HG03342 (cell line): Measurements from ENCODE around the gene TLX3.

Experiments used
- ATAC-seq: cut with Tn5 transposase; IDR thresholded peaks from one replicate; pipeline ENCODE4 v1.9.1; 2021; ENCODE audit warnings: mild to moderate bottlenecking, moderate library complexity; ENCODE audit not compliant: unreplicated experiment

TLX3 gene

DNA sequence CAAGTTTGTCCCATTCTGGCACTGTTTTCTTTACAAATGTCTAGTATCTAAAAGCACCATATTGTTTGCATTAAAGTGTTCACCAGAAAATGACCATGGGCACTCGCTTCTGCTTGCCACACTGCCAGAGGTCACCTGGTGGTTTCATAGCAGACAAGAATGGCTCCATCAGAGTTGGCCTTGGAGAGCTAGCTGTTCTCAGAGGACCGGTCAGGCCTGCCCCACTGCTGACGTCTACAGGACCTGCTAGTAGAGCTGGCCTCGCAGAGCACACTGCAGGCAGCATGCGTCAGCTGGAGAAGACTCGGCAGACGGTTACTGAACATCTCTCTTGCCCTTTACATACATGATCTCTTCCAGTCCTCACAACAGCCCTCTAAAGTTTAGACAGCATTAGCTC lies 8.7 kb upstream of the TLX3 start:
- ATAC-seq = no peak

GRCh38 chr5:171306166-171306565 lies 2.9 kb upstream of the TLX3 start:
- ATAC-seq = no peak

DNA sequence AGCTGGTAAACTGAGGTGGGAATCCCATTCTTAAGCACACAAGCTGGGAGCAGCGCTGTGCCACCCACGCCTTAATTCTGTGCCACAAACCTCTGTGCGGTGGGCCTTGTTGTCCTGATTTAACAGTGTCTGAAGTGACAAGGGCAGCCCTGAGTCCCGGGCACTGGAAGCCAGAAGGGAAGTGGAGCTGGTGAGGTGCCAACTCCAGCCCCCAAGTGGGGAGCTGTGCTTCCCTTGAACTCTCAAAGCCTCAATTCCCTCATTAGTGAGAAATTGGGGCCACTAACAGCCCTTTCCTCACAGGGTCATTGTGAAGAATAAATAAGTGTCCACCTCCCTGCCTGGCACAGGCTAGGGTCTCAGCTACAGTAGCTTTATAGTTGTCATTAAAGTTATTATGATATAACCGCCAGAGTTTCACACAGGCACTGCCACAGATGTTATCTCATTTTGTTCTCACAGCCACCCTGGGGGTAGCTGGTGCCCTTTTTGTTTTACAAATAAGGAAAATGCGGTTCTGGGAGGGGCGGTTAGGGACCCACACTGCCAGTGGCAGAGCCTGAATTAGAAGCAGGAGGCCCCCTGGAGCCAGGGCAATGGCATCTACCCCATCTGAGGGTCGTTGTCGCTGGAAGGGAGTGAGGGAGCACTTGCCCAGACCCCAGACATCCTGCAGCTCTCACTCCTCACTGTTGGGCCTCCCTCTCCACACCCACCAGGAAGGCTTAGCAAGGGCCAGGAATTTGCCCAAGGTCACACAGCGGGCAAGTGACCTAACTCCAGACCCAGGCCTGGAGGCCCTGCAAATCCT lies 2.1 kb upstream of the TLX3 start:
- ATAC-seq = no peak

DNA sequence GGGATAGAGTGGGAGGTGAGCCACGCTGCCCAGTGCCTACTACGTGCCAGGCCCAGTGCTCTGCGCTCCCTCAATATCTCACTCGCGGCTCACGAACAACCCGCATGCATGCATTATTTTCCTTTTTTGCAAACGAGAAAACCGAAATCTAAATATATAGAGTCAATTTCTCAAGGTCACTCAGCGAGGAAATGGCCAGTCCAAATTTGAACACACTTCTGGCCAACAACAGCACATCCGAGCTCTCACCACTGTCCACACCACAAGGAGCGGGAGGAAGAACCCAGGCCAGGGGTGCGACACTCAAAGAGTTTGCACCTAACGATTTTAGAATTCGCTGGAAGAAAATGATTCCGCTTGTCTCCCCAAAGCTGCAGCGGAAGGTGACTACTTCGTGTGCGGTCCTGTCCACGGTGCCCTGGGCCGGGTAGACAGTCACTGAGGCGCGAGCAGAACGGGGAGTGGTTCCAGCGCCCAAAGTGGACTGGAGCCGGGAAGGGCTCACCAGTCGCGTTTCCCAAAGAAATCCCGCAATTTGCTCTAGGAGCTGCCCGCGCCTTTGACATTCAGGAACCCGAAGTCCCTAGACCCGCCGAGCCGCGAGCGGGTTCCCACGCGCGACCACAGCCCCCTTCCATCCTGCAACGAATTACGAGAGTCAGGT lies 1.1 kb upstream of the TLX3 start:
- no peak for ATAC-seq

DNA sequence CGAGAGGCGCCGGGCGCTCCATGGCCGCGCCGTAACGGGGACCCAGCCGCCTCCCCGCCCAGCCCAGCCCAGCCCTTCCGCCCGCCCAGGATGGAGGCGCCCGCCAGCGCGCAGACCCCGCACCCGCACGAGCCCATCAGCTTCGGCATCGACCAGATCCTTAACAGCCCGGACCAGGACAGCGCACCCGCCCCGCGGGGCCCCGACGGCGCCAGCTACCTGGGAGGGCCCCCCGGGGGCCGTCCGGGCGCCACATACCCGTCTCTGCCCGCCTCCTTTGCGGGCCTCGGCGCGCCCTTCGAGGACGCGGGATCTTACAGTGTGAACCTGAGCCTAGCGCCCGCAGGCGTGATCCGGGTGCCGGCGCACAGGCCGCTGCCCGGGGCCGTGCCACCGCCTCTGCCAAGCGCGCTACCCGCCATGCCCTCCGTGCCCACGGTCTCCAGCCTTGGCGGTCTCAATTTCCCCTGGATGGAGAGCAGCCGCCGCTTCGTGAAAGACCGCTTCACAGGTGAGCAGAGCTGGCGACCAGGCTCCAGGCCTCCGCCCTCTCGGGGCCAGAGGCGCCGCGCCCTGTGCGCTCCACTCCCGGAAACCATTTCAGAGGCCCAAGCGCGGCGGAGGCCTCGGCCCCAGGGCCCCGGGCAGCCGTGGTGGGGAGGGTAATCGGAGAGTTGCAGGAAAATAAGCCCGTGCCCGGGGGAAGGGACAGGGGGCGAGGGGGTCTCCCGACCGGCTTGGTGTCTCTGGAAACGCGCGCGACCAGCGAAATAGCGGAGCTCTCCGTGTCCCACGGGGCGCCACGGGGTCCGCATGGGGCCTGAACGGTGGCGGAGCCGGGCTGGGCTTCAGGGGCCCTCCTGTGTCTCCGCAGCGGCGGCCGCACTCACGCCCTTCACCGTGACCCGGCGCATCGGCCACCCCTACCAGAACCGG lies 496 bp downstream of the TLX3 start:
- ATAC-seq = no peak

GRCh38 chr5:171310212-171310818 lies 1.3 kb downstream of the TLX3 start:
- no peak for ATAC-seq

DNA sequence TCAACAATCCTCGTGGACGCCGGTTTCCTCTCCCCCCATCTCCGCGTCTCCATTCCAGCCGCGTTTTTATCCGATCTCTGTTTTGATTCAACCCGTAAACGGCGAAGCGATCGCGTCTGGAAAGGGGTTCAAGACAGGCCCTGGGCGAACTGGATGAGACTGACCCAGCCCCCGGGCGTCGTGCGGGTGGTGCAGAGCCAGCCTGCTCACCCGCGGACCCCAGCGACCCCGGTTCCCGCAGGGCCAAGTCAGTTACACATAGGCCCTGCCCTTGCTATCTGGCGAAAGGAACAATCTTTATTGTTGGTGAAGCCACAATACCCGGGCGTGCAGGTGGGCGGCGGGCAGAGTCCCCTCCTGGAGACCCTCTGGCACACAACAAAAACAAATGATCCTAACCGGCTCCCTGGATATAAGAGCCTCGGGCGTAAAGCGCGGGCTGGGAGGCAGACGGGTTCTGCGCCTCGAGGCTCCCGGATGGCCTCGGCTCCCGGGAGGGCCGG lies 1.8 kb downstream of the TLX3 start:
- no peak for ATAC-seq

DNA sequence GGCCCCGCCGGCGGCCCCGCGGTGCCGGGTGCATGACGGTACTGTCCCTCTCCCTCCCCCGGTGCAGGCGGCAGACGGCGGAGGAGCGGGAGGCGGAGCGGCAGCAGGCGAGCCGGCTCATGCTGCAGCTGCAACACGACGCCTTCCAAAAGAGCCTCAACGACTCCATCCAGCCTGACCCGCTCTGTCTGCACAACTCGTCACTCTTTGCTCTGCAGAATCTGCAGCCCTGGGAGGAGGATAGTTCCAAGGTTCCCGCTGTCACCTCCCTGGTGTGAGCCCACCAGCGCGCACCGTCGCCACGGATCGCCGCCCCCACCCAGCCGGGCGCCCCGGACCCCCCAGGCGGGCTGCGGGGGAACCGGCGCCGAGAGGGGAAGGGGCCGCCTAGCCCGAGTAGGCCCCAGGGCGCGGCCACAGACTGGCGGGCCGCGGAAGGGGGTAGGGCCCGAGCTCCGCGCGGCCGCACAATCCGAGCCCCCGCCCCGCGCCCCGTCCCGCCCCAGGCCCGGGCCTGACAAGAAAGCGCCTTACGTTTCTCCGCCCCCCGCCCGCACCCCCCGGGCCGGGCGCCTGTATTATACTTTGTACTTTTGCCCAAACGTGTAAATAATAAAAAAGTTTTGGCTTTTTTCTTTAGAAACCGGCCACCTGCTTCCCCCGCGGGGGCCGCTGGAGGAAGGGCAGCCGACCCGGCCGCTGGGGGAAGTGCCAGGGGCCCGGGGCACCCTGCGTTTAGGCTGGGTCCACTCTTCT lies 2.5 kb downstream of the TLX3 start:
- ATAC-seq = no peak

DNA sequence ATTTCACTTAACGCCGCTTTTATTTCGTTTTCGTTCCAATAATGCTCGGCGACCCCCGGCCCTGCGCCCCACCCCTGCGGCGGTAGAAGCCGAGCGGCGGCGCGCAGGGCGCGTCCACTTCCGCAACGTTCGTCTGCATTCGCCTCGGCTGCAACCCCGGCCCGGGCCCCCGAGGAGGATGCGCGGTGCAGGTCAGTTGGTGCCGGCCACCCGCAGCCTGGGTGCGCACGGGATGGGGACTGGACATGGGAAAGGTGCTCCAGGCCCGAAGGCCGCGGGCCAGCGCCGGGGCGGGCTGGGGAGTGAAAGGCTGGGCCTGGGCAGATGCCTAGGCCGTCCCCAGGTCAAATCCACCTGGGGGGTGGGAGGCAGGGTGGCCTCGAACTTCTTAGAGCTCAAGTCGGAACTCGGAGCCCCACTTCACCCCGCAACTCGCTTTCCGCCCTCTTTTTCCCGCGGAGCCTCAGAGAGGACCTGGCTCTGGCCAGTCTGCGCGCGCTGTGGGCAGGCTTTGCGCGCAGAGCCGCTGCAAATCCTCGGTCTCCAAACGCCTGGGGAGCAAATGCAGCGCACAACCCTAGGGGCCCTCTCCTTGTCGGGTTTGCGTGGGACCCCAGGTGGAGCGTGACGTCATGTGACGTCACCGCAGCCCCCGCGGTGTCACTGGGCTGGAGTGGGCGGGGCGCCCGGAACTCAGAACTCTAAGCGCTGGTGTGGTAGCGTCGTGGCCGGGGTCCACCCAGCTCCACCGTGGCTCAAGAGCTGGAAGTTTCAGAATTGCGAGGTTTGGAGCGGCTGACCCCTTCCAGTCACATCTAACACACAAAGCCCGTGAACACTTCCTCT lies 3.3 kb downstream of the TLX3 start:
- ATAC-seq = no peak

DNA sequence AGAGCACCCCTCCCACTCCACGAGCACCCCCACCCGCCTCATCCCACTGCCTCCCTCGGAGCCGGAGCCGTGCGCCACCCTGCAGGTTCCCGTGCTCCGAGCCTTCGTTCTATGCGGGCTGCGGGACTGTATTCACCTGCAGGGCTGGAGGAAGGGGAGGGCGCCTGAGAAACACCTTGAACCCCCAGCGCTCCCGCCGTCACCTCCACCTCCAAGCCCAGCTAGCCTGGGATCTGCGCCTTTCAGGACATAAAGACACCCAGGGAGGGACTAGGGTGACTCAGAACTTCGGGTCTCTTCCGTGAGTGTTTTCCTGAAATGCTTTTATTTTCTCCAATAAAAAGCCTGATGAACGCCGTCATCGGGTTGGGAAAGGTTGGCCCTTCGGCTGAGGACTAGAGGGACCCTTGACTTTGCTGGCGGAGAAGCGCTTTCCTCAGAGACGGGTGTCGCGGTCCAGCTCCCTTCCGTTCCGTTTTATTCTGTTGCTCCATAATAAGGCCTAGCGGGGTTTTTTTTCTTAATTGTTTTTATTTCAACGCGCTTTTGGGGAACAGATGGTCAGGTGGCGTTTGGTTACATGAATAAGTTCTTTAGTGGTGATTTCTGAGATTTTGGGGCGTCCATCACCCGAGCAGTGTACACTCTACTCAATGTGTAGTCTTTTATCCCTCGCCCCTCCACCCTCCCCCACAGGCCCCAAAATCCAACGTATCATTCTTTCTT lies 4.6 kb downstream of the TLX3 start:
- no peak for ATAC-seq

DNA sequence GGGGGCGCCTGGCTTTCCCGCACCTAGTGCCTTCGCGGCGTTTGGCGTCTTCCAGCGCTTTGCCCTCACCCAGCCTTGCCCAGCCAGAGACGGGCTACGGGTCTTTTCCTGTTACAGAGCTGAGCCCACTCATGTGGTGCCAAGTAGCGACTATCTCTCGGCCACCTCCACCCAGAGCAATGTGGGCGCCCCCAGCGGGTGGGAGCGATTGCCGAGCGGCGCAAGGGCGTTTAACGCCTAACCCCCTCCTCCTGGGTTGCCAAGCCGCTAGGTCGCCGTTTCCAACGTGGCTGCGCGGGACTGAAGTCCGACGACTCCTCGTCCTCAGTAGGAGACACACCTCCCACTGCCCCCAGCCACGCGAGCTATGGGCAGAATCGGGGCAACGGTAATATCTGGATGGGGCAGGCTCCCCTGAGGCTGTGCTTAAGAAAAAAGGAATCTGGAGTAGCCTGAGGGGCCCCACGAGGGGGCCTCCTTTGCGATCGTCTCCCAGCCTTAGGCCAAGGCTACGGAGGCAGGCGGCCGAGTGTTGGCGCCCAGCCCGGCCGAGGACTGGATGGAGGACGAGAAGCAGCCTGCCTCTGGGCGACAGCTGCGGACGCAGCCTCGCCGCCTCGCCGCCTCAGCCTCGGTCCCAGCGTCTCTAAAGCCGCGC lies 5.8 kb downstream of the TLX3 start:
- ATAC-seq = no peak

GRCh38 chr5:171315386-171315891 lies 6.4 kb downstream of the TLX3 start:
- no peak for ATAC-seq

DNA sequence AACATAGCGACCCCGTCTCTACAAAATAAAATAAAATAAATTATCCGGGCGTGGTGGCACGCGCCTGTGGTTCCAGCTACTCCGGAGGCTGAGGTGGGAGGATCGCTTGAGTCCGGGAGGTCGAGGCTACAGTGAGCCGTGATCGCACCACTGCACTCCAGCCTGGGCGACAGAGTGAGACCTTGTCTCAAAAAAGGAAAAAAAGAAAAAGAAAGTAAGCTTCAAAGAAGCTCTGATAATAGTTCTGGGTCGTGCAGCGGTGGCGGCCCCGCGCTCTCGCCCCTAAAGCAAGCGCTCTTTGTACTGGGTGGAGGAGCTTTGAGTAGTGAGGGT lies 6.8 kb downstream of the TLX3 start:
- no peak for ATAC-seq

DNA sequence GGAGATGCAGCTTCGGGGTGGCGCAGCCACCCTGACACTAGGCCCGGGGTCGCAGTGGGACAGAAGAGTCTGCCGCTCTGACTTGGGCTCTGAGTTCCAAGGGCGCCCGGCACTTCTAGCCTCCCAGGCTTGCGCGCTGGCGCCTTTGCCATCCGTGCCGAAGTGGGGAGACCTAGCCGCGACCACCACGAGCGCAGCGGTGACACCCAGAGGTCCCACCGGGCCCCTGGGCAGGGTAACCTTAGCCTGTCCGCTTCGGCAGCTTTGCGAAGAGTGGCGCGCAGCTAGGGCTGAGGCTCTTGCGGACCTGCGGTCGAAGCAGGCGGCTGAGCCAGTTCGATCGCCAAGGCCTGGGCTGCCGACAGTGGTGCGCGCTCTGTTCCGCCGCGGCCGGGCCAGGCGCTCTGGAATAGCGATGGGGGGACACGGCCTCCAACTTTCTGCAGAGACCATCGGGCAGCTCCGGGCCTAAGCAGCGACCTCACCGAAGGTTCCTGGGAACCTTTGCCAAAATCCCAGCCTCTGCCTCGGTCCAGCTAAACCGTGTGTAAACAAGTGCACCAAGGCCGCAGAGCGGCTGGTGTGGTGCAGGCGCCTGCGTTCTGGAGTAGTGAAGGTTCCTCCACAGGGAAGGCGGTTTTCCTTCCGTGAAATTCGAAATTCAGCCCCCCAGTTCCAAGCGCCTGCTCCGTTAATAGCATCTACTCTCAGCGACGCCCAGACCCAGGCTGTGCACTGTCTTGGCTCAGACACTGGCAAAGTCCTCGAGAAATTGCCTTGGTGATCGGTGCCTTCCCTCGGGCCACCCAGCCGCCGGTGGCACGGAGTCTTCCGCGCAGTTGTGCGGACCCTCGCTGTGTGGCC lies 7.4 kb downstream of the TLX3 start:
- ATAC-seq = no peak

GRCh38 chr5:171317230-171317629 lies 8.2 kb downstream of the TLX3 start:
- no peak for ATAC-seq

DNA sequence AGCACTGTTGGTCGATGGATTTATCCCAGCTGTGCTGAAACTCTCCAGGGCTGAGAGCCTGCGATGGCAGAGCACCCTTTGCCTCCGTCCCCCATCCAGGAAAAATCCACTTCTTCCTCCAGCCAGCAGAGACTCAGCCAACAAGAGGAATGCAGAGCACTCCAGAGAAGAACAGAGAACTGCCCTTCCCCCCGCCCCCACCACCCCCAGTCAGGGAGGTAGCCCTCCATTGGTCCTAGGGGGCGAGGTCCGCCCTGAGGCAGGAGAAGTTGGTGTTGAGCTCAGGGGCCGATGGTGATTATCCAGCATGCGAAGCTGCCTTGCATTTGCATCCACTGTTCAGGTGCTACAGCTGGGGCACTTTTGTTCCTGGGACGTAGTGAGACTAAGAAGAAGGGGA lies 9.0 kb downstream of the TLX3 start:
- no peak for ATAC-seq

GRCh38 chr5:171321447-171321846 lies 12.4 kb downstream of the TLX3 start:
- ATAC-seq = no peak
